Epithelial cell of esophagus (primary cell): ENCODE results near the gene TIGIT.

Source experiments
- DNase-seq: peaks from one replicate; pipeline ENCODE4 v3.0.0; 2010; ENCODE audit warnings: low read depth
- H3K4me3 ChIP-seq: 2 replicates; pipeline ENCODE4 v1.5.1; 2011; ENCODE audit warnings: mild to moderate bottlenecking, low read length, control low read depth
- TF ChIP-seq, protein P1 (sequence below): IDR thresholded peaks from 2 replicates; pipeline ENCODE4 v1.5.1; 2011; ENCODE audit warnings: low read depth, mild to moderate bottlenecking, low read length, control low read depth, inconsistent platforms; ENCODE audit not compliant: insufficient read depth; ENCODE audit errors: missing control alignments

Gene TIGIT

DNA sequence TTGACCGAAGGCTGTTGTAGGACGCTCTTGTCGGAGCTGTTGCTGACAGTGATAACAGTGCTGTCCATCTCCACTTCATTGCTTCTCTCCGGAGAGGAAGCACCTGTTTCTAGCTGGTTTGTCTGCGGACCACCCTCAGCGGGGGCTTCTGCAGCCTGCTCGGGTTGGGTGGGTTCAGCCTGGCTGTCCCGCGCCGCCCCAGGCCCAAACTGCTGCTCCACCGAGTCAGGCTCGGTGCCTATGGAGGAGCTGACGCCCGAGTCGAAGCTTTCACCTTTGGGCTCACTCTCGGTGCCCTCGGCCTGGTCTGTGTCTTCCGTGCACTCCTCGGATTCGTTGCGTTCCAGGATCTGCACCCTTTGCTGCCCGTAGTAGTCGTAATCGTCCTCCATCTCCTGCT is 56.9 kb downstream of the TIGIT start:
- TF ChIP-seq, protein P1, sequence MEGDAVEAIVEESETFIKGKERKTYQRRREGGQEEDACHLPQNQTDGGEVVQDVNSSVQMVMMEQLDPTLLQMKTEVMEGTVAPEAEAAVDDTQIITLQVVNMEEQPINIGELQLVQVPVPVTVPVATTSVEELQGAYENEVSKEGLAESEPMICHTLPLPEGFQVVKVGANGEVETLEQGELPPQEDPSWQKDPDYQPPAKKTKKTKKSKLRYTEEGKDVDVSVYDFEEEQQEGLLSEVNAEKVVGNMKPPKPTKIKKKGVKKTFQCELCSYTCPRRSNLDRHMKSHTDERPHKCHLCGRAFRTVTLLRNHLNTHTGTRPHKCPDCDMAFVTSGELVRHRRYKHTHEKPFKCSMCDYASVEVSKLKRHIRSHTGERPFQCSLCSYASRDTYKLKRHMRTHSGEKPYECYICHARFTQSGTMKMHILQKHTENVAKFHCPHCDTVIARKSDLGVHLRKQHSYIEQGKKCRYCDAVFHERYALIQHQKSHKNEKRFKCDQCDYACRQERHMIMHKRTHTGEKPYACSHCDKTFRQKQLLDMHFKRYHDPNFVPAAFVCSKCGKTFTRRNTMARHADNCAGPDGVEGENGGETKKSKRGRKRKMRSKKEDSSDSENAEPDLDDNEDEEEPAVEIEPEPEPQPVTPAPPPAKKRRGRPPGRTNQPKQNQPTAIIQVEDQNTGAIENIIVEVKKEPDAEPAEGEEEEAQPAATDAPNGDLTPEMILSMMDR = no peak
- H3K4me3 ChIP-seq = no peak overlapping the region
- no peak for DNase-seq

- TF ChIP-seq, protein P1 = no peak
- H3K4me3 ChIP-seq = no peak overlapping the region
- DNase-seq = no peak
Measured at GRCh38 chr3:114351123-114351821, 57.4 kb downstream of the TIGIT start.

DNA sequence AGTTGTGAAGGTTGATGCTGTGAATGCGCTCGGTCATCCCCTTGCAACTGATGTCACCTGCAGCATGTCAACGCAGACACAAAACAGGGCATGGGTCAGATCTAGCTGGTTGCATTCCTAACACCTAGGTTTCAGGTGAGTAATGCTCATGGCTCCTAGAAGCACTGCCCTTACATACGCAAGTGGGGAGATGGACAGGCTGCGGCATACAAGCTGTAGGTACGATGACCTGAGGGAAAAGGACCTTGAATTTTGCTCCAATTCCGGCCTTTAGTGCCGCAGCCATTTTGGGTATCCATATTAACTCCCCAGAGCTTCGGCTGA is 58.0 kb downstream of the TIGIT start:
- DNase-seq = no peak
- no peak overlapping the region for H3K4me3 ChIP-seq
- TF ChIP-seq, protein P1 = no peak

- TF ChIP-seq, protein P1 = no peak
- no peak overlapping the region for H3K4me3 ChIP-seq
- DNase-seq = no peak
Measured at GRCh38 chr3:114355653-114356052, 61.8 kb downstream of the TIGIT start.

GRCh38 chr3:114356066-114356465 is 62.2 kb downstream of the TIGIT start:
- no peak for DNase-seq
- TF ChIP-seq, protein P1 = no peak
- H3K4me3 ChIP-seq = no peak overlapping the region

DNA sequence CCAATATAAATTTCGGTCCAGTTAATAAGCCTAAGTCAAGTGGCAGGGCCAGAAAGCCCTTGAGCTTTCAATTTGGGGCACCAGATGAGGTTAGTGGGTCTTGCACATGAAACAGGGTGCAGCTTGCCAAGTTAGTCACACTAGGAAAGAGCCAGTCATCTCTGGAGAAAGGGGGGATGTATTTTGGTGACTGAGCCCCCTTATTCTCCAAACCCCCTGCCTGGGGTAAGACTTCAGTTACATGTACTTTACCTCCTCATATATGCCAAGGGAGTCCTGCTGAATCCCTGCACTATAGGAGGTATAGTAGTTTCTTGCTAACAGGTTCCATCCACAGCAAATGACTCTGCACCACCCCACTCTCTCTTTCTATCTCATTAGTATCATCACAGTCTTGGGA is 62.7 kb downstream of the TIGIT start:
- TF ChIP-seq, protein P1 = no peak
- DNase-seq = no peak
- H3K4me3 ChIP-seq = no peak overlapping the region
